Activated naive CD4-positive, alpha-beta T cell treated with anti-CD3 and anti-CD28 coated beads, Interleukin-2, amount 50 U/mL, for 72 hours (primary cell): ENCODE results near the gene GAS5. TPM values are rescaled to one million over a fixed set of nuclear protein-coding genes. Genes with fewer than 3 reads are reported as not detected.
"Not testable (repeated sequence)": the region's sequence is repeated elsewhere in the genome, so short reads cannot be mapped to it uniquely, and the experiment has no call there.

Source experiments
- ATAC-seq, 2 donors: fragments of 150-1000 bp; cut with Tn5 transposase; 2 replicates each; pipeline ENCODE4 v1.10.0; 2021; ENCODE audit warnings: mild to moderate bottlenecking in 2 of 2, moderate library complexity in 2 of 2
- DNase-seq, 2 donors: peaks; one replicate each; pipeline ENCODE4 v3.0.0; 2021 to 2022; ENCODE audit warnings: low spot score in 2 of 2
- H3K27ac Mint-ChIP-seq, 2 donors: one replicate each; pipeline ENCODE4 v1.8.0; 2022; ENCODE audit warnings: mild to moderate bottlenecking in 2 of 2, mixed read lengths in 2 of 2
- H3K36me3 Mint-ChIP-seq, 2 donors: one replicate each; pipeline ENCODE4 v1.8.0; 2022; ENCODE audit warnings: mixed read lengths in 2 of 2
- H3K9me3 Mint-ChIP-seq, 2 donors: one replicate each; pipeline ENCODE4 v1.8.0; 2022; ENCODE audit warnings: mixed read lengths in 2 of 2
- total RNA-seq, 2 donors: library from RNA; stranded (reverse); gene quantifications; one replicate each; pipeline ENCODE4 v1.2.3, GENCODE V29; 2022

GAS5 gene
- total RNA-seq, 2 donors from 2014 or later: 846 to 962 TPM

GRCh38 chr1:173861731-173862145, 6.1 kb downstream of the GAS5 start:
- no peaks in the 10 kb centered on the region for H3K9me3 Mint-ChIP-seq
- H3K27ac Mint-ChIP-seq: peak overlapping the region; percentile 84 to 92
- H3K36me3 Mint-ChIP-seq: peaks cover 31 to 45% of the 10 kb centered on the region in 2 donors
- ATAC-seq: peak; percentile 16 to 29
- DNase-seq: no peak

- Mint-ChIP-seq H3K36me3 (peaks cover 21 to 43% of the 10 kb centered on the region in 2 donors), H3K27ac (peak overlapping the region in 1 of 2 donors; percentile 94), H3K9me3 (no peaks in the 10 kb centered on the region)
- ATAC-seq (no peak), DNase-seq (no peak)
These were observed 7.7 kb downstream of the GAS5 start for GRCh38 chr1:173860065-173860464.

GRCh38 chr1:173859547-173859946, 8.2 kb downstream of the GAS5 start:
- H3K36me3 Mint-ChIP-seq: peaks cover 15 to 43% of the 10 kb centered on the region in 2 donors
- not testable (repeated sequence) for H3K9me3 Mint-ChIP-seq, DNase-seq

GRCh38 chr1:173857363-173857917, 10.3 kb downstream of the GAS5 start:
- no peak overlapping the region for H3K27ac Mint-ChIP-seq
- peaks cover 6 to 28% of the 10 kb centered on the region in 2 donors for H3K36me3 Mint-ChIP-seq
- no peaks in the 10 kb centered on the region for H3K9me3 Mint-ChIP-seq
- no peak for ATAC-seq
- no peak for DNase-seq

More at GRCh38 chr1:173859547-173859946, 8.2 kb downstream of the GAS5 start:
- not testable (repeated sequence) for ATAC-seq
- peak overlapping the region in 1 of 2 donors; percentile 94 for H3K27ac Mint-ChIP-seq

- Mint-ChIP-seq H3K27ac (no peak overlapping the region), H3K36me3 (peaks cover 6 to 28% of the 10 kb centered on the region in 2 donors), H3K9me3 (no peaks in the 10 kb centered on the region)
- no peak for DNase-seq
- ATAC-seq: no peak
These were observed 10.9 kb downstream of the GAS5 start for GRCh38 chr1:173856903-173857302.

GRCh38 chr1:173856014-173856413, 11.8 kb downstream of the GAS5 start:
- no peaks in the 10 kb centered on the region for H3K9me3 Mint-ChIP-seq
- peaks cover 6 to 28% of the 10 kb centered on the region in 2 donors for H3K36me3 Mint-ChIP-seq
- DNase-seq (no peak), ATAC-seq (no peak)
- peak overlapping the region; percentile 42 to 50 for H3K27ac Mint-ChIP-seq

GRCh38 chr1:173853074-173853473, 14.7 kb downstream of the GAS5 start:
- Mint-ChIP-seq H3K36me3 (peaks cover 6 to 23% of the 10 kb centered on the region in 2 donors), H3K27ac (no peak overlapping the region)

GRCh38 chr1:173852105-173852504, 15.7 kb downstream of the GAS5 start:
- Mint-ChIP-seq H3K9me3 (no peaks in the 10 kb centered on the region), H3K27ac (peak overlapping the region in 1 of 2 donors; percentile 47), H3K36me3 (peaks cover 6 to 23% of the 10 kb centered on the region in 2 donors)
- ATAC-seq: no peak
- DNase-seq: no peak

More at GRCh38 chr1:173853074-173853473, 14.7 kb downstream of the GAS5 start:
- H3K9me3 Mint-ChIP-seq: no peaks in the 10 kb centered on the region
- ATAC-seq: no peak
- no peak for DNase-seq

GRCh38 chr1:173832748-173833147, 35.0 kb downstream of the GAS5 start:
- no peak for DNase-seq
- Mint-ChIP-seq H3K9me3 (no peaks in the 10 kb centered on the region), H3K27ac (no peak overlapping the region), H3K36me3 (peaks cover 0 to 13% of the 10 kb centered on the region in 2 donors)
- no peak for ATAC-seq

- no peak overlapping the region for H3K27ac Mint-ChIP-seq
- no peak for DNase-seq
- peaks cover 26 to 43% of the 10 kb centered on the region in 2 donors for H3K36me3 Mint-ChIP-seq
- no peak for ATAC-seq
- H3K9me3 Mint-ChIP-seq: no peaks in the 10 kb centered on the region
These were observed 40.2 kb downstream of the GAS5 start for GRCh38 chr1:173827611-173828010.

GRCh38 chr1:173824315-173825081, 43.3 kb downstream of the GAS5 start, which contains the start of the genes CENPL and DARS2:
Gene CENPL (minus strand): TSS chr1:173824883. CDS start chr1:173811299, 13,584 bp downstream.
Gene DARS2 (plus strand): TSS chr1:173824673. CDS start chr1:173825230, 557 bp downstream.
- Mint-ChIP-seq H3K36me3 (peaks cover 35 to 43% of the 10 kb centered on the region in 2 donors), H3K27ac (peak within 1 kb of the TSS; percentile 98 to 99), H3K9me3 (no peaks in the 10 kb centered on the region)
- ATAC-seq: peak; percentile 84 to 88
- peak; percentile 84 to 89 for DNase-seq

- Mint-ChIP-seq H3K9me3 (no peaks in the 10 kb centered on the region), H3K36me3 (peaks cover 35 to 43% of the 10 kb centered on the region in 2 donors), H3K27ac (peak overlapping the region; percentile 98 to 99)
- ATAC-seq (peak; percentile 54), DNase-seq (peak in 1 of 2 donors; percentile 5)
These were observed 43.9 kb downstream of the GAS5 start for GRCh38 chr1:173823781-173824314.

GRCh38 chr1:173821680-173822079, 46.1 kb downstream of the GAS5 start:
- peaks cover 39 to 49% of the 10 kb centered on the region in 2 donors for H3K36me3 Mint-ChIP-seq
- ATAC-seq (no peak), DNase-seq (no peak)
- H3K9me3 Mint-ChIP-seq: no peaks in the 10 kb centered on the region
- no peak overlapping the region for H3K27ac Mint-ChIP-seq

GRCh38 chr1:173818459-173818858, 49.3 kb downstream of the GAS5 start:
- H3K36me3 Mint-ChIP-seq: peaks cover 25 to 48% of the 10 kb centered on the region in 2 donors

More at GRCh38 chr1:173818459-173818858, 49.3 kb downstream of the GAS5 start:
- DNase-seq (no peak), ATAC-seq (no peak)
- Mint-ChIP-seq H3K27ac (peak overlapping the region in 1 of 2 donors; percentile 3), H3K9me3 (peaks cover 0 to 4% of the 10 kb centered on the region in 2 donors)
